Lung (tissue), 12 donors: Measurements from ENCODE around the gene TTLL8. TPM values are rescaled to one million over a fixed set of nuclear protein-coding genes. Genes with fewer than 3 reads are reported as not detected.

Experiments used
- ATAC-seq: fragments of 200-7000 bp; cut with Tn5 transposase; one replicate; pipeline ENCODE4 v1.9.1; 2020; ENCODE audit warnings: moderate number of reproducible peaks; ENCODE audit not compliant: insufficient read depth, low FRiP score
- DNase-seq, 3 donors: peaks; one replicate each; pipeline ENCODE4 v3.0.0-alpha.2; 2013 to 2017
- H3K27ac ChIP-seq, 2 donors: one replicate each; pipeline ENCODE4 v1.5.1; 2013; ENCODE audit warnings: mild to moderate bottlenecking in 2 of 2, moderate library complexity in 2 of 2, control low read depth in 1 of 2, inconsistent platforms in 1 of 2, low read depth in 1 of 2, low read length in 1 of 2
- H3K27me3 ChIP-seq, 3 donors: one replicate each; pipeline ENCODE4 v1.5.1; 2013; ENCODE audit warnings: low read length in 2 of 3; ENCODE audit not compliant: control insufficient read depth in 3 of 3, insufficient read depth in 3 of 3
- H3K36me3 ChIP-seq, 4 donors: one replicate each; pipeline ENCODE4 v1.5.1; 2013; ENCODE audit warnings: low read length in 4 of 4, mild to moderate bottlenecking in 1 of 4, moderate library complexity in 1 of 4; ENCODE audit not compliant: control insufficient read depth in 4 of 4, insufficient read depth in 4 of 4
- H3K4me1 ChIP-seq, 5 donors: one replicate each; pipeline ENCODE4 v1.5.1; 2013; ENCODE audit warnings: low read length in 5 of 5, mild to moderate bottlenecking in 2 of 5, moderate library complexity in 1 of 5; ENCODE audit not compliant: control insufficient read depth in 5 of 5, insufficient read depth in 5 of 5
- H3K4me3 ChIP-seq: one replicate; pipeline ENCODE4 v1.5.1; 2013; ENCODE audit warnings: mild to moderate bottlenecking, control low read depth, moderate library complexity
- H3K9ac ChIP-seq, 2 donors: one replicate each; pipeline ENCODE4 v1.5.1; 2013; ENCODE audit warnings: low read length in 2 of 2, control low read depth in 1 of 2; ENCODE audit not compliant: insufficient read depth in 1 of 2
- H3K9me3 ChIP-seq, 4 donors: one replicate each; pipeline ENCODE4 v1.5.1; 2013; ENCODE audit warnings: low read length in 3 of 4, mild to moderate bottlenecking in 1 of 4, moderate library complexity in 1 of 4; ENCODE audit not compliant: control insufficient read depth in 4 of 4, insufficient read depth in 3 of 4
- WGBS, 2 donors: extraction: QIAGEN DNeasy Blood & Tissue Kit; methylation state at CpG; one replicate each; pipeline ENCODE4 v1.1.7; 2013; 5-methylcytosine and 5-hydroxymethylcytosine counted together
- polyA plus RNA-seq, 2 donors: library from polyadenylated mRNA; stranded (reverse); fragments of 200-250 nt; gene quantifications; one replicate each; pipeline ENCODE4 v1.2.1, GENCODE V29; 2013
- total RNA-seq, 2 donors: library from RNA; depleted of rRNA in 1 of 2; stranded (reverse); fragments of >200 nt in 1 of 2; gene quantifications; one replicate each; pipeline ENCODE4 v1.2.1, GENCODE V29; 2014 to 2021
- TF ChIP-seq, protein P1 (sequence below): IDR thresholded peaks from 2 replicates; pipeline ENCODE4 v1.5.1; 2012; ENCODE audit warnings: mild to moderate bottlenecking; ENCODE audit errors: control extremely low read depth, extremely low read depth
- donor health status: control.
- donor health status: control.
- donor health status: Bipolar disorder and iron deficiency.
- donor health status: healthy.
- donor health status: DM: yes; HTN: yes; CAD: no.

Gene TTLL8
- total and polyA plus RNA-seq, 4 donors = not detected

DNA sequence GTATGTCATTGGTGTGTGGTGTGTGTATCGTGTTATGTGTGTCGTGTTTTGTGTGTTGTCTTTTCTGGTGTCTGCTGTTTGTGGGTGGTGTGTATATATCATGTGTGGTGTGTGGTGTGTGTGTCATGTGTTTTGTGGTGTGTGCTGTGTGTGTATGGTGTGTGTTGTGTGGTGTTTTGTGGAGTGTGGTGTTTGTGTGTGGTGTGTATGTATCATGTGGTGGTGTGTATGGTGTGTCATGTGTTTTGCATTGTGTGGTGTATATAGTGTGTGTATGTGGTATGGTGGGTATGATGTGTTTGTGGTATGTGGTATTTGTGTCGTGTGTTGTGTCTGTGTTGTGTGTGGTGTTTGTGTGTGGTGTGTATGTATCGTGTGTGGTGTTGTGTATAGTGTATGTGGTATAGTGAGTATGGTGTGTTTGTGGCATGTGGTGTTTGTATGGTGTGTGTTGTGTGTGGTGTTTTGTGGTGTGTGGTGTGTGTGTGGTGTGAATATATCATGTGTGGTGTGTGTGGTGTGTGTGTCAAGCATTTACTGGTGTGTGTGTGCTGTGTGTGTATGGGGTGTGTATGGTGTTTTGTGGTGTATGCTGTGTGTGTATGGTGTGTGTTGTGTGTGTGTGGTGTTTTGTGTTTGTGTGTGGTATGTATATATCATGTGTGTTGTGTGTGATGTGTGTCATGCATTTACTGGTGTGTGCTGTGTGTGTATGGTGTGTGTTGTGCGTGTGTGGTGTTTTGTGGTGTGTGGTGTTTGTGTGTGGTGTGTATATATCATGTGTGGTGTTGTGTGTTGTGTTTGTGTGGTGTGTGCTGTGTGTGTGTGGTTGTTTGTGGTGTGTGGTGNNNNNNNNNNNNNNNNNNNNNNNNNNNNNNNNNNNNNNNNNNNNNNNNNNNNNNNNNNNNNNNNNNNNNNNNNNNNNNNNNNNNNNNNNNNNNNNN is 84.8 kb downstream of the TTLL8 start:
- ATAC-seq (no peak), DNase-seq (peak in 1 of 3 donors; percentile 14)
- H3K9me3 ChIP-seq = peaks cover 0 to 4% (median under 1%) of the 10 kb centered on the region in 4 donors
- H3K9ac ChIP-seq = peak overlapping the region in 1 of 2 donors; percentile 1
- TF ChIP-seq, protein P1, sequence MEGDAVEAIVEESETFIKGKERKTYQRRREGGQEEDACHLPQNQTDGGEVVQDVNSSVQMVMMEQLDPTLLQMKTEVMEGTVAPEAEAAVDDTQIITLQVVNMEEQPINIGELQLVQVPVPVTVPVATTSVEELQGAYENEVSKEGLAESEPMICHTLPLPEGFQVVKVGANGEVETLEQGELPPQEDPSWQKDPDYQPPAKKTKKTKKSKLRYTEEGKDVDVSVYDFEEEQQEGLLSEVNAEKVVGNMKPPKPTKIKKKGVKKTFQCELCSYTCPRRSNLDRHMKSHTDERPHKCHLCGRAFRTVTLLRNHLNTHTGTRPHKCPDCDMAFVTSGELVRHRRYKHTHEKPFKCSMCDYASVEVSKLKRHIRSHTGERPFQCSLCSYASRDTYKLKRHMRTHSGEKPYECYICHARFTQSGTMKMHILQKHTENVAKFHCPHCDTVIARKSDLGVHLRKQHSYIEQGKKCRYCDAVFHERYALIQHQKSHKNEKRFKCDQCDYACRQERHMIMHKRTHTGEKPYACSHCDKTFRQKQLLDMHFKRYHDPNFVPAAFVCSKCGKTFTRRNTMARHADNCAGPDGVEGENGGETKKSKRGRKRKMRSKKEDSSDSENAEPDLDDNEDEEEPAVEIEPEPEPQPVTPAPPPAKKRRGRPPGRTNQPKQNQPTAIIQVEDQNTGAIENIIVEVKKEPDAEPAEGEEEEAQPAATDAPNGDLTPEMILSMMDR = no peak
- H3K27ac ChIP-seq = peak overlapping the region in 1 of 2 donors; percentile 32
- H3K4me3 ChIP-seq = no peak overlapping the region
- 88 to 92% methylated on average over 5 of the region's 5 CpGs for WGBS, 2 donors
- no peaks in the 10 kb centered on the region for H3K36me3 ChIP-seq
- peaks cover 0 to 21% (median 19%) of the 10 kb centered on the region in 3 donors for H3K27me3 ChIP-seq
- H3K4me1 ChIP-seq = peaks cover 0 to 33% (median 5%) of the 10 kb centered on the region in 5 donors

DNA sequence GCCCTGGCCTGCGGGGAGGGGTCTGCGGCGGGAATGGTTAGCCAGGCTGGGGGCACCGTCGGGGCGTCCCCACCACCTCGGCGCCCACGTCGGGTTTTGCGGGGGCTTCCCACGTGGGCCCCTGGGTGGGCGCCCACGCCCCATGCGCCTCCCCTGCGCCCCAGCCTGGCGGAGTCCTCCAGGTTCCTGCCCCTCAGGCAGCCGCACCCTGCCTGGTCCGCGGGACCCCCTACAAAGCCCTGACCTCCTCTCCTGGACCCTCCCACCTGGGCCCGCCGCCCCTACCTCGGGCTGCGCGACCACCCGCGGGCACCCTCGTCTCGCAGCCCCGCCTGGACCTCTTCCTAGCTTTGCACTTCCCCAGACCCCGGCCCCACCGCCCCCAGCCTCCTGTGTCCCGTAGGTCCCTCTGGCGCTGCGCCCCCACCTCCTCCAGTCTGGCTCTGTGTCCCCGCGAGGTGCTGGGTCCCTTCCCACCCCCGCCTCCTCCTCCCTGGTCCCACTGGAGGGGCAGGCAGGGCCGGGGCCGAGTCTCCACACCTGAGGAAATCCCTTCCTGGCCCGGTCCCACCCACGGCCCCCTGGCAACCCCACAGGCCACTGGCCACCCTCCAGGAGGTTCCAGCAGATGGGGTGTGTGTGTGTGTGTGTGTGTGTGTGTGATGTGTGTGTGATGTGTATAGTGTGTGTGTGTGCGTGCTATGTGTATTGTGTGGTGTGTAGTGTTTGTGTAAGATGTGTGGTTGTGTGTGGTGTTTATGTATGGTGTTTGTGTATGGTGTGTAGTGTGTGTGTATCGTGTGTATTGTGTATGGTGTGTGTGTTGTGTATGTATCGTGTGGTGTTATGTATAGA is 85.7 kb downstream of the TTLL8 start:
- Histone ChIP-seq H3K27me3 (peaks cover 0 to 21% (median 19%) of the 10 kb centered on the region in 3 donors), H3K27ac (no peak overlapping the region), H3K4me3 (no peak overlapping the region), H3K9ac (peak overlapping the region in 1 of 2 donors; percentile 1), H3K9me3 (peaks cover 0 to 4% (median under 1%) of the 10 kb centered on the region in 4 donors), H3K36me3 (no peaks in the 10 kb centered on the region), H3K4me1 (peaks cover 0 to 38% (median 7%) of the 10 kb centered on the region in 5 donors)
- DNase-seq (peak in 1 of 3 donors; percentile 13), ATAC-seq (no peak)
- TF ChIP-seq, protein P1 = no peak
- WGBS, 2 donors = 45 to 55% methylated on average over 31 to 45 of the region's 45 CpGs

DNA sequence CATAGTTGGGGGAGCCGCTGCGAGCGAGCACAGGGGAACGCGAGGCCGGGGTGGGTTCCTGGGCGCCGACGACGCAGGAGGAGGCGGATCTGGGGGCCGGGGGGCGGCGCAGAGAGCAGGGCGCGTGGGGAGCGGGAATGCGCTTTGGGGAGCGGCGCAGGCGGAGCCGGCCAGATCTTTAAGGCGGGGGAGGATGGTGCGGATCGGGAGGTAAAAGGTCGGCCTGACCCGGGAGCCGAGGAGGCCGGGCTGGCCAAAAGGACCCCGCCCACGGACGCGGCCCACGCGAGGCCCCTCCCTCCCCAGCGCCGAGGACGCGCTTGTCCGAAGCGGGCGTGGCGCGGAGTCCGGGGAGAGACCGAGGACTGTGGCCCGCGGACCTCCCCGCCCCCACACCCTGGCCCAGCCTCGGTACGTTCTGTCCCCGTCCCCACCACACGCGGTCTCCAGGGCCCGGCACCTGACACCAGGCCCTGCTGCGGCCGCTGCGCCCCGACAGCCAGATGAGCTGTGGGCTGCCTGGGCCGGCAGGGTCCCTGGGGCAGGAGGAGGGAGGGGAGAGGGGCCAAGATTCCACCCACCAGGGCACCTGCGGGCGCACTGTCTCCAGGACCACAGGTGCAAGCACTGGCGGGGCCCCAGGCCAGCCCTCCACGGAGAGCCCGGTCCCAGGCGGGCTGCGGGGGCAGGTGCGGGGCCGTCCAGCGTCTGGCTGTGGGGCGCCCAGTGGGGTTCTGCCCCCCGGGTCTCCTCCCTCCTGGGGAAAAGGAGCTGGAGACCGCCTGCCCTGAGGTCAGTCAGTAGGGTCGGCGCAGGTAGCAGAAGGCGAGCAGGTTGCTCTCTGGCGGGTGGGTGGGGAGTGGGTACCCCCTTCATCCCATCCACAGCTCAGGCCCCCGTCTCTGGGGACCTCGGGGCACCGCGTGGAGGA is 86.6 kb downstream of the TTLL8 start:
- H3K9me3 ChIP-seq = peaks cover 0 to 4% (median under 1%) of the 10 kb centered on the region in 4 donors
- TF ChIP-seq, protein P1 = no peak
- DNase-seq = peak in 1 of 3 donors; percentile 27
- H3K27me3 ChIP-seq = peaks cover 0 to 21% (median 19%) of the 10 kb centered on the region in 3 donors
- 10 to 12% methylated on average over 72 to 81 of the region's 81 CpGs for WGBS, 2 donors
- H3K27ac ChIP-seq = peak overlapping the region; percentile 84 to 89
- H3K9ac ChIP-seq = no peak overlapping the region
- no peaks in the 10 kb centered on the region for H3K36me3 ChIP-seq
- peak; percentile 69 for ATAC-seq
- H3K4me1 ChIP-seq = peaks cover 5 to 43% (median 8%) of the 10 kb centered on the region in 5 donors
- H3K4me3 ChIP-seq = peak overlapping the region; percentile 10
